ENCODE results near the gene HPN. TPM values are rescaled to one million over a fixed set of nuclear protein-coding genes. Genes with fewer than 3 reads are reported as not detected.
A peak's percentile ranks its signal among the peaks of the same experiment; 100 is the strongest.

Gene HPN
- total RNA-seq, 1 donor from 2014 or later = 2.3 TPM

GRCh38 chr19:35008891-35009341 lies 32.6 kb upstream of the HPN start:
- no peak for DNase-seq (ENCODE audit: low read depth)
- Histone ChIP-seq H3K27me3 (ENCODE audit: control insufficient read depth, insufficient read depth, low read length) (no peaks in the 10 kb centered on the region), H3K4me3 (ENCODE audit: low read depth, low read length) (no peak overlapping the region), H3K36me3 (ENCODE audit: control insufficient read depth, insufficient read depth, low read length) (peaks cover 3% of the 10 kb centered on the region)
- TF ChIP-seq, protein P1, sequence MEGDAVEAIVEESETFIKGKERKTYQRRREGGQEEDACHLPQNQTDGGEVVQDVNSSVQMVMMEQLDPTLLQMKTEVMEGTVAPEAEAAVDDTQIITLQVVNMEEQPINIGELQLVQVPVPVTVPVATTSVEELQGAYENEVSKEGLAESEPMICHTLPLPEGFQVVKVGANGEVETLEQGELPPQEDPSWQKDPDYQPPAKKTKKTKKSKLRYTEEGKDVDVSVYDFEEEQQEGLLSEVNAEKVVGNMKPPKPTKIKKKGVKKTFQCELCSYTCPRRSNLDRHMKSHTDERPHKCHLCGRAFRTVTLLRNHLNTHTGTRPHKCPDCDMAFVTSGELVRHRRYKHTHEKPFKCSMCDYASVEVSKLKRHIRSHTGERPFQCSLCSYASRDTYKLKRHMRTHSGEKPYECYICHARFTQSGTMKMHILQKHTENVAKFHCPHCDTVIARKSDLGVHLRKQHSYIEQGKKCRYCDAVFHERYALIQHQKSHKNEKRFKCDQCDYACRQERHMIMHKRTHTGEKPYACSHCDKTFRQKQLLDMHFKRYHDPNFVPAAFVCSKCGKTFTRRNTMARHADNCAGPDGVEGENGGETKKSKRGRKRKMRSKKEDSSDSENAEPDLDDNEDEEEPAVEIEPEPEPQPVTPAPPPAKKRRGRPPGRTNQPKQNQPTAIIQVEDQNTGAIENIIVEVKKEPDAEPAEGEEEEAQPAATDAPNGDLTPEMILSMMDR (IDR thresholded peaks at IDR 0.05; ENCODE audit: insufficient read depth, low read length, poor library complexity, severe bottlenecking) = no peak

DNA sequence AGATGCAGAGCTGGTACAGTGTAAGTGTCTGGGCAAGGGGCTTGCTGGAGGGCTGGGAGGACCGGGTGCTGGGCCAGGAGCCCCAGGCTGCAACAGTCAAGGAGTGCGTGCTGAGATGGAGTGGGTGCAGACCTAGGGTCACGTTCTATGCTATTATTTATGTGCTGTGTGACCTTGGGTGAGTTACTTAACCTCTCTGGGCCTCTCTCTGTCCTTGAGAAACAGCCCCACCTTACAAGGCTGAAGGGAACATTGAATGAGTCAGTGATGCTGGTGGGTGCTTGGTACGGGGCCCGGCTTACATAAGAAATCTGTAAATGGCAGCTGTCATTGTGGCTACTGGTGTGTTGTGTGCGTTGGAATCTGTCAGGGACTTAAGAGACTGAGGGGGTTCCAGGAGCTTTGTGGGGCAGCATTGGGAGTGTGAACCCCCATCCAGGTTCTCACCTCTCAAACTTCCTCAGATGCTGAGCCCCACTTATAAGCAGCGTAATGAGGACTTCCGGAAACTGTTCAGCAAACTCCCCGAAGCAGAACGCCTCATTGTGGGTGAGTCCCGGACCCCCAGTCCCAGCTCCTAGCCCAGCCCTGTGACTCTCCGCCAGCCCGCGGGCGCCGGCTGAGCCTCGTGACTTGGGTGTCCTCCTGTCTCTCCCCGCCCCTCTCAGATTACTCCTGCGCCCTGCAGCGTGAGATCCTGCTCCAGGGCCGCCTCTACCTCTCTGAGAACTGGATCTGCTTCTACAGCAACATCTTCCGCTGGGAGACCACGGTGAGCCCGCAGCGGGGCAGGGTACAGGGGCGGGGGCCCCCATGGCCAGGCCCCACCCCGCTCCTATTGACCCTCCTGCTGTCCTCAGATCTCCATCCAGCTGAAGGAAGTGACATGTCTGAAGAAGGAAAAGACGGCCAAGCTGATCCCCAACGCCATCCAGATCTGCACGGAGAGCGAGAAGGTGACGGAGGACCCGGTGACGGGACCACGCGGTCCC lies 31.8 kb upstream of the HPN start:
- TF ChIP-seq, protein P1 (IDR thresholded peaks at IDR 0.05; ENCODE audit: insufficient read depth, low read length, poor library complexity, severe bottlenecking) = no peak
- Histone ChIP-seq H3K27me3 (ENCODE audit: control insufficient read depth, insufficient read depth, low read length) (no peaks in the 10 kb centered on the region), H3K36me3 (ENCODE audit: control insufficient read depth, insufficient read depth, low read length) (peaks cover 3% of the 10 kb centered on the region), H3K4me3 (ENCODE audit: low read depth, low read length) (no peak overlapping the region)
- no peak for DNase-seq (ENCODE audit: low read depth)

GRCh38 chr19:35011091-35011689 lies 30.3 kb upstream of the HPN start:
- Histone ChIP-seq H3K27me3 (ENCODE audit: control insufficient read depth, insufficient read depth, low read length) (no peaks in the 10 kb centered on the region), H3K36me3 (ENCODE audit: control insufficient read depth, insufficient read depth, low read length) (peaks cover 3% of the 10 kb centered on the region), H3K4me3 (ENCODE audit: low read depth, low read length) (no peak overlapping the region)
- TF ChIP-seq, protein P1 (IDR thresholded peaks at IDR 0.05; ENCODE audit: insufficient read depth, low read length, poor library complexity, severe bottlenecking) = no peak
- no peak for DNase-seq (ENCODE audit: low read depth)

DNA sequence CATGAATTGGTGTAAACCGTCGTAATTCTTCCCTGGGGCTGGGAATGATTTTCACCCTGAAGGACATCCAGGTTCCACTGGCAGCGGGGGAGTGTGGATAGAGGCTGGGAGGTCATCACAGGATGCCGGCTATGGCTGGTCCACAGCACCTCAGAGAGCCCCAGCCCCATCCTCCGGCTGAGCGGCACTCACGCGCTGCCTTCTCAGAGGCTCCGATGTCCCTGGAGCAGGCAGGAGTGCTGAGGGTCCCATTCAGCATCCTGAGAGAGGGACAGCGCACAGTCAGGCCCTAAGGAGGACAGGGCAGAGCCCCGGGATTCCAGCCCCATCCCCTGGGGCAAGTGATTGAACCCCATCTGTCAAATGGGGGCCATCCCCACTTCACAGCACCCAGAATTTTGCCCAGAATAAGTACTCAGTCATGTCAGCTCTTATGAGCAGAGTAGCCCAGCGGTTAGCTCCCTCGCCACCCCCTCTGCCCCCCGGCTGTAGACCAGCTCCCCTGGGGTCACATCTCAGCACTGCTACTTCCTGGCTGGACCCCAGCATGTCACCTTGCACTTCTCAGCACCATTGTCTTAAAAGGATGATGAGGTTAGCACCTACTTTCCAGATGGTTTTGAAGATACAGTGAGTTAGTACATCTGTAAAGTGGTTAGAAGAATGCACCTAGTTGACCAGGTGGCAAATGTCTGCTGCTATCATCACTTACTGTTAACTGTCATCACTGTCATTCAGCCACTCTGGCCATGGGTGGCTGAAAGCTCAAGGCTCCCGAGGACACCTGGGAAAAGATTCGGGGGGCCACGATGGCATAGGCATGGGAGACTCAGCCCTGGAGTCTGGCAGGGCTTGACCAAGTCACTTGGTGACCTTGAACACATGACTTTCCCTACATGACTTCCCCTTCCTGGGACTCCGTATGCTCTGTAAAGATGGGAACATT lies 29.5 kb upstream of the HPN start:
- Histone ChIP-seq H3K4me3 (ENCODE audit: low read depth, low read length) (no peak overlapping the region), H3K27me3 (ENCODE audit: control insufficient read depth, insufficient read depth, low read length) (no peaks in the 10 kb centered on the region), H3K36me3 (ENCODE audit: control insufficient read depth, insufficient read depth, low read length) (peaks cover 1% of the 10 kb centered on the region)
- DNase-seq (ENCODE audit: low read depth) = no peak
- TF ChIP-seq, protein P1 (IDR thresholded peaks at IDR 0.05; ENCODE audit: insufficient read depth, low read length, poor library complexity, severe bottlenecking) = no peak

DNA sequence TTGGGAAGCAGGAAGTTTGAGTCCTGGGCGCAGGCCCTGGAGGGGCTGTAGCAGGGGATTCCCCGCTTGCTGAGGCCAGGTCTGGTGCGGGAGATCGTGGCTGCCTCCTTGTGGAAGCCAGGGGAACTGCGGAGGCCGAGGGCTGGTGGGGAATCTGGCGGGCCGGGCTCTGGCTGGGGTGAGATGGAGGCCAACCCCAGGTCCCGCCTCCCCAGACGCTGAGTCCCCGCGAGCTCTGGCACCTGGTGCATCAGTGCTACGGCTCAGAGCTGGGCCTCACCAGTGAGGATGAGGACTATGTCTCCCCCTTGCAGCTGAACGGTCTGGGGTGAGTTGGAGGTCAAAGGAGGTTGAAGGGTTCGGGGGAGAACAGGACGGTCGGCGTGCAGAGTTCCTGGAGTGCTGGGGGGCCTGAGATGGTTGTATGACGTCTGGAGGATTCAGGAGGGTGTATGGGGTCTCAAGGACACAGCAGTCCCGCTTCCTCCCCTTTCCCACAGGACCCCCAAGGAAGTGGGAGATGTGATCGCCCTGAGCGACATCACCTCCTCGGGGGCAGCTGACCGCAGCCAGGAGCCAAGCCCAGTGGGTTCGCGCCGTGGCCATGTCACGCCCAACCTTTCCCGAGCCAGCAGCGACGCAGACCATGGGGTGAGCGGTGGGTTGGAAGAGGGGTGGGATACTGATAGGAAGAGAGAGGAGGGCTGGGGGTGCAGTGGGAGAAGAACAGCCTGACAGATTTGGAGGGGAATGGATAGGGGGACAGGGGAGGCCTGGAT lies 28.3 kb upstream of the HPN start:
- DNase-seq (ENCODE audit: low read depth) = no peak
- H3K36me3 ChIP-seq (ENCODE audit: control insufficient read depth, insufficient read depth, low read length) = peaks cover 1% of the 10 kb centered on the region
- H3K27me3 ChIP-seq (ENCODE audit: control insufficient read depth, insufficient read depth, low read length) = no peaks in the 10 kb centered on the region
- no peak overlapping the region for H3K4me3 ChIP-seq (ENCODE audit: low read depth, low read length)
- TF ChIP-seq, protein P1 (IDR thresholded peaks at IDR 0.05; ENCODE audit: insufficient read depth, low read length, poor library complexity, severe bottlenecking) = peak; percentile 94

All from kidney epithelial cell (primary cell).